Kidney (tissue), 22 donors: ENCODE data around the gene FANCL. TPM values are rescaled to one million over a fixed set of nuclear protein-coding genes. Genes with fewer than 3 reads are reported as not detected.
"Not testable (repeated sequence)": the region's sequence is repeated elsewhere in the genome, so short reads cannot be mapped to it uniquely, and the experiment has no call there.

Source experiments
- DNase-seq, 5 donors: peaks; one replicate each; pipeline ENCODE4 v3.0.0-alpha.2; 2013 to 2020
- FAIRE-seq: peaks from 2 replicates; lab custom pipeline; 2012; peaks lifted over from hg19 to GRCh38; lab: Jason Lieb, UNC
- H3K27ac ChIP-seq, 2 donors: one replicate each; pipeline ENCODE4 v1.7.0; 2013; ENCODE audit warnings: low read depth in 2 of 2, low read length in 2 of 2, inconsistent platforms in 1 of 2
- H3K27me3 ChIP-seq: one replicate; pipeline ENCODE4 v1.7.1; 2013; ENCODE audit warnings: low read length, inconsistent platforms; ENCODE audit not compliant: control insufficient read depth, insufficient read depth
- H3K36me3 ChIP-seq, 3 donors: one replicate each; pipeline versions ENCODE4 v1.7.0 to v1.7.1; 2013; ENCODE audit warnings: low read length in 3 of 3, control low read depth in 1 of 3, inconsistent platforms in 1 of 3; ENCODE audit not compliant: insufficient read depth in 3 of 3, control insufficient read depth in 2 of 3
- H3K4me1 ChIP-seq, 3 donors: one replicate each; pipeline versions ENCODE4 v1.7.0 to v1.7.1; 2013; ENCODE audit warnings: low read length in 3 of 3, inconsistent platforms in 1 of 3, low read depth in 1 of 3; ENCODE audit not compliant: control insufficient read depth in 2 of 3, insufficient read depth in 2 of 3
- H3K4me3 ChIP-seq, 3 donors: one replicate each; pipeline versions ENCODE4 v1.7.0 to v1.8.1; 2013; ENCODE audit warnings: low read length in 3 of 3, control low read depth in 1 of 3, inconsistent platforms in 1 of 3
- H3K9ac ChIP-seq, 3 donors: one replicate each; pipeline versions ENCODE4 v1.7.0 to v1.7.1; 2013; ENCODE audit warnings: low read length in 3 of 3, control low read depth in 1 of 3, inconsistent platforms in 1 of 3
- H3K9me3 ChIP-seq, 3 donors: one replicate each; pipeline versions ENCODE4 v1.7.0 to v1.7.1; 2013; ENCODE audit warnings: low read length in 3 of 3, control low read depth in 1 of 3, inconsistent platforms in 1 of 3; ENCODE audit not compliant: control insufficient read depth in 2 of 3, insufficient read depth in 1 of 3
- intact Hi-C: fragments of 100-400 bp; cut with DNase I; formaldehyde crosslinking; loops from one replicate; pipeline ENCODE4 v1.11.1; 2022
- long read RNA-seq, 10 donors: library from polyadenylated mRNA in 1 of 10; unstranded in 1 of 10; transcript quantifications; one replicate each; pipeline ENCODE4 v2.0.0 and lab custom pipeline, GENCODE V29; 2021 to 2026
- polyA plus RNA-seq: library from polyadenylated mRNA; stranded (reverse); fragments of 350-450 nt; fragmentation: Illumina TruSeq; extraction: RNeasy Lipid Tissue Mini Kit (QIAGEN cat#74804); gene quantifications from one replicate; pipeline ENCODE4 v1.2.3, GENCODE V29; 2014; ENCODE audit warnings: low read depth, low replicate concordance; ENCODE audit not compliant: insufficient read depth
- total RNA-seq: library from RNA; stranded (reverse); fragmentation: NEBNext Ultra II Directional; extraction: Animal tissue kit (Norgen Biotek cat#: 25700); gene quantifications from one replicate; pipeline ENCODE4 v1.2.1, GENCODE V29; 2021
- TF ChIP-seq, protein P1 (sequence below): IDR thresholded peaks from 3 replicates; pipeline ENCODE4 v1.5.1; 2012; ENCODE audit warnings: mild to moderate bottlenecking, moderate library complexity, borderline replicate concordance; ENCODE audit not compliant: insufficient read depth; ENCODE audit errors: extremely low read depth
- donor health status: control.
- donor health status: control.
- donor health status: control.
- donor health status: control.
- donor health status: control.
- donor health status: DM: yes; HTN: yes; CAD: no.
- donor health status: Normal renal cell carcinoma (clear cell type).

The FANCL gene
- total RNA-seq: 20.0 TPM
- polyA plus RNA-seq: 13.4 TPM
- long read RNA-seq, donor 1, transcript FANCL-201 (14 exons, 1,683 nt): major isoform, 8 of 14 reads
- long read RNA-seq, donor 1, transcript FANCL-202 (14 exons, 1,698 nt): minor isoform, 5 of 14 reads
- long read RNA-seq, donor 1, partial matches to known transcripts: 0 of 14 reads
- long read RNA-seq, donor 1, other reads (novel, unspliced or antisense): 0 of 14 reads
- long read RNA-seq, donor 2, partial matches to known transcripts: 0 of 7 reads
- long read RNA-seq, donor 2, other reads (novel, unspliced or antisense): 0 of 7 reads
- long read RNA-seq, donor 3, partial matches to known transcripts: 0 of 7 reads
- long read RNA-seq, donor 3, other reads (novel, unspliced or antisense): 0 of 7 reads
- long read RNA-seq, donor 4, partial matches to known transcripts: 0 of 6 reads
- long read RNA-seq, donor 4, other reads (novel, unspliced or antisense): 0 of 6 reads
- long read RNA-seq, donor 5: 0 reads
- long read RNA-seq, donor 6, transcript FANCL-202 (14 exons, 1,698 nt): major isoform, 7 of 15 reads
- long read RNA-seq, donor 6, transcript FANCL-201 (14 exons, 1,683 nt): major isoform, 7 of 15 reads
- long read RNA-seq, donor 6, partial matches to known transcripts: 0 of 15 reads
- long read RNA-seq, donor 6, other reads (novel, unspliced or antisense): 0 of 15 reads
- long read RNA-seq, donor 7, partial matches to known transcripts: 1 of 5 reads
- long read RNA-seq, donor 7, other reads (novel, unspliced or antisense): 3 of 5 reads
- long read RNA-seq, donor 8, transcript FANCL-201 (14 exons, 1,683 nt): major isoform, 6 of 9 reads
- long read RNA-seq, donor 8, partial matches to known transcripts: 0 of 9 reads
- long read RNA-seq, donor 8, other reads (novel, unspliced or antisense): 0 of 9 reads
- long read RNA-seq, donor 9, partial matches to known transcripts: 0 of 5 reads
- long read RNA-seq, donor 9, other reads (novel, unspliced or antisense): 0 of 5 reads
- long read RNA-seq, donor 10, partial matches to known transcripts: 0 of 1 reads
- long read RNA-seq, donor 10, other reads (novel, unspliced or antisense): 0 of 1 reads

DNA sequence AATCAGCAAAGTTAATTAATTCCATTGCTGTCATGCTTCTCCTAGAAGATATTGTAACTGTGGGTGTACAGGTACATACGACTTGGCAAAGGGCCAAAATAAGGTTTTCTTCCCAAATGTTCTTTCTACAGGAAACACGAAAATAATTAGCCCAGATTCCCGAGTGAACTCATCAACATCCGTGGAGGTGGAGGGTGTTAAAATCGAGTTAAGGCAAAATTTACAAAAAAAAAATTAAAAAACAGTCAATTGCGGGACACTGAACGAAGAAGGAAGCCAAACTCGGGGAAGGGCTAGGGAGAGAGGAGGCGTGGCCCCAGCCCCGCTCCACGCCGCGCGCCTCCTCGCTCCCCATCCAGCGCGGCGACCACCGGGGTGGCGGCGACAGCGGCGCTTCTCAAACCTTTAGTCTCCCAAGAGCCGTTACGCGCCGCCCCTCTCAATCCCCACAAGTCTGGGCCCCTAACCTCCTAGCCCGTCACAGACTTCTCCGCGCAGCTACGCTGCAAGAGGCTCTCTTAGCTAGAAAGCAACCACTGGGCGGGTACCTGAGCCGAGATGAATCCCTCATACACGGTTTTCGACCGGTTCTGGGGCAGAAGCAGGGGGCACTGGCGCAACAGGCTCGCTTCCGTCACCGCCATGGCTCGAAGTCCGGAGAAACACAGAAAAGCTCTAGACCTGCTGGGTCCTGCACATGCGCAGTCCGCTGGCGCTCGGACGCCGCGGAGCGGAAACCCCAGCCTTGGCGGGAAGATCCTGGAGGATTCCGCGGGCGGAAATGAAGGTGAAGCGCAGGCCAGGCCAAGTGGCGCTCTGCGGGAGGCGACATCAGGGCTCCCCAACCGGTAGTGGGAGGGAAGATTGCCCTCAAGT lies at the start of gene FANCL:
Gene FANCL (minus strand): TSS at position 656 of the 876 bp plus-strand sequence. CDS start 12 bp downstream, at position 644.
- H3K4me1 ChIP-seq: peaks cover 0 to 6% (median 4%) of the 10 kb centered on the region in 3 donors
- no peaks in the 10 kb centered on the region for H3K36me3 ChIP-seq
- TF ChIP-seq, protein P1, sequence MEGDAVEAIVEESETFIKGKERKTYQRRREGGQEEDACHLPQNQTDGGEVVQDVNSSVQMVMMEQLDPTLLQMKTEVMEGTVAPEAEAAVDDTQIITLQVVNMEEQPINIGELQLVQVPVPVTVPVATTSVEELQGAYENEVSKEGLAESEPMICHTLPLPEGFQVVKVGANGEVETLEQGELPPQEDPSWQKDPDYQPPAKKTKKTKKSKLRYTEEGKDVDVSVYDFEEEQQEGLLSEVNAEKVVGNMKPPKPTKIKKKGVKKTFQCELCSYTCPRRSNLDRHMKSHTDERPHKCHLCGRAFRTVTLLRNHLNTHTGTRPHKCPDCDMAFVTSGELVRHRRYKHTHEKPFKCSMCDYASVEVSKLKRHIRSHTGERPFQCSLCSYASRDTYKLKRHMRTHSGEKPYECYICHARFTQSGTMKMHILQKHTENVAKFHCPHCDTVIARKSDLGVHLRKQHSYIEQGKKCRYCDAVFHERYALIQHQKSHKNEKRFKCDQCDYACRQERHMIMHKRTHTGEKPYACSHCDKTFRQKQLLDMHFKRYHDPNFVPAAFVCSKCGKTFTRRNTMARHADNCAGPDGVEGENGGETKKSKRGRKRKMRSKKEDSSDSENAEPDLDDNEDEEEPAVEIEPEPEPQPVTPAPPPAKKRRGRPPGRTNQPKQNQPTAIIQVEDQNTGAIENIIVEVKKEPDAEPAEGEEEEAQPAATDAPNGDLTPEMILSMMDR: no peak
- H3K9me3 ChIP-seq: no peaks in the 10 kb centered on the region
- H3K9ac ChIP-seq: peak within 1 kb of the TSS; percentile 63 to 86 (median 74)
- FAIRE-seq (no peak), DNase-seq (peak; percentile 94 to 96 (median 96))
- intact Hi-C loops: no loop called here
- H3K27me3 ChIP-seq: no peaks in the 10 kb centered on the region
- H3K4me3 ChIP-seq: peak within 1 kb of the TSS; percentile 59 to 93 (median 79)
- H3K27ac ChIP-seq: peak within 1 kb of the TSS; percentile 65 to 88

DNA sequence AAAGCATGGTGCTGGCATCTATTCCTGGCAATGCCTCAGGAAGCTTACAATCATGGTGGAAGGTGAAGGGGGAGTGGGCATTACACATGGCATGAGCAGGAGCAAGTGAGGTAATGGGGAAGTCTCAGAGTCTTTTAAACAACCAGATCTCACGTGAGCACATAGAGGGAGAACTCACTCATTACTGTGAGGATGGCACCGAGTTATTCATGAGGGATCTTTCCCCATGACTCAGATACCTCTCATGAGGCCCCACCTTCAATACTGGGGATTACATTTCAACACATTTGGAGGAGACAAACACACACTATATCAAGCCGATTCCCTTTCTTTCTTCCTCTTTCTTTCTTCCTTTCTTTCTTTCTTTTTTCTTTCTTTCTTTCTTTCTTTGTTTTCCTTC lies 47.9 kb upstream of the FANCL start:
- TF ChIP-seq, protein P1: no peak
- no peaks in the 10 kb centered on the region for H3K9me3 ChIP-seq
- H3K27ac ChIP-seq: no peak overlapping the region
- DNase-seq (no peak), FAIRE-seq (no peak)
- no peaks in the 10 kb centered on the region for H3K27me3 ChIP-seq
- H3K4me3 ChIP-seq: no peak overlapping the region
- intact Hi-C loops: no loop called here
- H3K4me1 ChIP-seq: no peaks in the 10 kb centered on the region
- no peak overlapping the region for H3K9ac ChIP-seq
- no peaks in the 10 kb centered on the region for H3K36me3 ChIP-seq

DNA sequence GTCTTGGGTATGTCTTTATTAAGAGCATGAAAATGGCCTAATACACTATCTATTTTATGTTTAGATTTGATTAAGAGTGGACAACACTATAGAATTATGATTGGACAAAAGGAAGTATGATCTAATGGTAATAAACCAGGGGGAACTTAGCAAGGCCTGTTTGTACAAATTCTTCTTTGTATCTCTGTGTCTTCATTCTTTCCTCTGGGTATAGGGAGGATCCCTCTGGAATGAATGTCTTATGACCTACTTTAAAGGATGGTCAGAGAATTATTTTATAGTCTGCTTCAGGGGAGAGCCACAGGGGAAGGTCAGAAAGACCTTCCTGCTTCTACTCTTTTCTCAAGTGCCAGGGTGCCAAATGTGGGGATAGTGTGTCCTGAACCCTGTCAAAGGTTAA lies 42.8 kb upstream of the FANCL start:
- FAIRE-seq: no peak
- H3K27me3 ChIP-seq: no peaks in the 10 kb centered on the region
- H3K36me3 ChIP-seq: no peaks in the 10 kb centered on the region
- TF ChIP-seq, protein P1: no peak
- no peaks in the 10 kb centered on the region for H3K9me3 ChIP-seq
- no peaks in the 10 kb centered on the region for H3K4me1 ChIP-seq
- no peak overlapping the region for H3K4me3 ChIP-seq
- H3K9ac ChIP-seq: no peak overlapping the region
- no peak for DNase-seq
- intact Hi-C loops: no loop called here
- H3K27ac ChIP-seq: no peak overlapping the region

DNA sequence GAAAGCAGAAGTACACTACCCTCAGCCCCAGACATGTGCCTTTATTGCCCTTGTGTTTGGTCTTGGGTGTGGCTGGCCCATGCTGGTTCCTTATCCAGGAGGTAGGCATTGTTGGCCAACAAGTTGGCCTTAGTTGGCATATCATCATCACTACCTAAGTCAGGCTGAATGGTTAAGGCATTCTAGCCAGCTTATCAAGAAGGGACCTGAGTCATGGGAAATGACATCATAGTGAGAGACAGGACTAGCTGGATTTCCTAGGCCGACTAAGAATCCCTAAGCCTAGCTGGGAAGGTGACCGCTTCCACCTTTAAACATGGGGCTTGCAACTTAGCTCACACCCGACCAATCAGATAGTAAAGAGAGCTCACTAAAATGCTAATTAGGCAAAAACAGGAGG lies 34.0 kb upstream of the FANCL start:
- H3K27ac ChIP-seq, H3K4me1 ChIP-seq, DNase-seq, H3K9ac ChIP-seq, intact Hi-C loops, H3K36me3 ChIP-seq, H3K4me3 ChIP-seq, H3K27me3 ChIP-seq, H3K9me3 ChIP-seq, FAIRE-seq: not testable (repeated sequence)
